Urothelium cell line (cell line): ENCODE results near the gene ZNRD2.

Experiments
- DNase-seq: peaks from one replicate; pipeline ENCODE4 v3.0.0; 2011; ENCODE audit warnings: low spot score, mixed read lengths
- FAIRE-seq: peaks from 2 replicates; lab custom pipeline; 2011; peaks lifted over from hg19 to GRCh38; lab: Jason Lieb, UNC

The ZNRD2 gene

DNA sequence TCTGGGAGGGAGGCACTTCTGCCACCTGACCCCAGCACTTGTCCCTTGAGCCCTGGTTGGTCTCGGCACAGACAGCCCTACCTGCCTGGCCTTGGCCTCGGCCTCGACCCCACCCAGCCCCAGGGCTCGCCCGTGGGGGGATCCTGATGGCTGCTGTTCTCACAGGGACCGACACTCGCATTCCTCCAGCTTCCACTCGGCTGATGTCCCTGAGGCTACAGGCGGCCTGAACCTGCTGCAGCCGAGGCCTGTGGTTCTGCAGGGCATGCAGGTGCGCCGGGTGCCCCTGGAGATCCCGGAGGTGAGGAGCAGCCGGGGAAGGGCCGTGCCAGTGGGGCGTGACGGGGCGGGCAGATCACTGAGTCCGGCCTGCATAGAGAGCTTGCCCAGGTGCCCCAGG lies 50.4 kb downstream of the ZNRD2 start:
- DNase-seq (no peak), FAIRE-seq (no peak)

DNA sequence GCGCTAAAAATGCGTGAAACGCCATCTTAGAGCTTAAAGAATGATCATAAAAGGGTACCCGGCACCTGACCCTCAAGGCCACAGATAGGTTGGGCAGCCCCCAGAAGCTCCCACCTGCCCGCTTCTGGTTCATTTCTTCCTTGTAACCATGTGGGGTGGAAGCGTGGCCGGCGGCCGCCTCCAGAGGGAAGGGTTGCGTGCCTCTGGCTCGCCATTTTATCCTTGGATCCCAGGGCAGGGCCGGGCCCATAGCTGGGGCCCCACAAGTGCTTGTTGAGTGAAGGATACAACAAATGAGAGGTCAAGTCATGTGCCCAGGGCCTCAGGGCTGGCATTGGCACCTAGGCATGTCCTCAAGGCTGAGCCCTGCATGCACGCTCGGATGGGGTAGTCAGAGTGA lies 51.2 kb downstream of the ZNRD2 start:
- DNase-seq (no peak), FAIRE-seq (no peak)
